ENCODE results near the gene NHS.

The NHS gene

DNA sequence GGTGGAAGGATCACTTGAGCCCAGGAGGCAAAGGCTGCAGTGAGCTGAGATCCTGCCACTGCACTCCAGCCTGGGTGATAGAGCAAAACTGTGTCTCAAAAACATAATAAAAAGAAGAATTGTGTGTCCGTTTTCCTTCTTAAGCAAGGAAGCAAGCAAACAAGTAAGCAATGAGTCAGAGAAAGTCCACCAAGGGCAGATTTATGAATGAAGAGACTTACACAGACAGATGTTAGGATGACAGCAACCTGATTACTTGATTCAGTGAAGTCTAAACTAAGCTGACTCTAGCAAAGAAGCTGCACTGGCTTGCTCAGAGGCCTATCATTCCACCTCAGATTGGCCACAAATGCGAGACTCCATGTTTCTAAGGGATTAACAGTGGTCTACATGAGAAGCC lies 328.2 kb downstream of the NHS start:
- TF ChIP-seq, protein P1, sequence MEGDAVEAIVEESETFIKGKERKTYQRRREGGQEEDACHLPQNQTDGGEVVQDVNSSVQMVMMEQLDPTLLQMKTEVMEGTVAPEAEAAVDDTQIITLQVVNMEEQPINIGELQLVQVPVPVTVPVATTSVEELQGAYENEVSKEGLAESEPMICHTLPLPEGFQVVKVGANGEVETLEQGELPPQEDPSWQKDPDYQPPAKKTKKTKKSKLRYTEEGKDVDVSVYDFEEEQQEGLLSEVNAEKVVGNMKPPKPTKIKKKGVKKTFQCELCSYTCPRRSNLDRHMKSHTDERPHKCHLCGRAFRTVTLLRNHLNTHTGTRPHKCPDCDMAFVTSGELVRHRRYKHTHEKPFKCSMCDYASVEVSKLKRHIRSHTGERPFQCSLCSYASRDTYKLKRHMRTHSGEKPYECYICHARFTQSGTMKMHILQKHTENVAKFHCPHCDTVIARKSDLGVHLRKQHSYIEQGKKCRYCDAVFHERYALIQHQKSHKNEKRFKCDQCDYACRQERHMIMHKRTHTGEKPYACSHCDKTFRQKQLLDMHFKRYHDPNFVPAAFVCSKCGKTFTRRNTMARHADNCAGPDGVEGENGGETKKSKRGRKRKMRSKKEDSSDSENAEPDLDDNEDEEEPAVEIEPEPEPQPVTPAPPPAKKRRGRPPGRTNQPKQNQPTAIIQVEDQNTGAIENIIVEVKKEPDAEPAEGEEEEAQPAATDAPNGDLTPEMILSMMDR (IDR thresholded peaks at IDR 0.05; ENCODE audit: low read depth, low read length) = no peak
- no peak overlapping the region for H3K4me3 ChIP-seq (ENCODE audit: low read depth, low read length)

DNA sequence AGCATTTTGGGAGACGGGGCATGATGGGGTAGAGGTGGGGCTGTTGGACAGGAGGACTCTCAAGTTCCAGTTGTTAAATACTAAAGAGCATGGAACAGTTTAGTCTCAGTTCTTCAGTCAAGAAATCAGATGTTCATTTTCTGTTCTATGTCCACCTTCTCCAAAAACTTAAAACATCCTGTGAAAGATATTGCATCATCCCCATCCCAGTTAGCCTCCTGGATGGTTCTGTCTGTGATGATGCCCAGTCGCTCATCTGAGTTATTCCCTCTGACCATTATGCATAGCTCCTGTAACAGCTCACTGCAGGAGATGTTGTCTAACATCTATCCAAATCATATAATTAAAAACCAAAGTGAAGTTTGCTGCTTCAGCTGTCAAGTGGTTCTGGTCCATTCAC lies 330.2 kb downstream of the NHS start:
- TF ChIP-seq, protein P1 (IDR thresholded peaks at IDR 0.05; ENCODE audit: low read depth, low read length) = no peak
- no peak overlapping the region for H3K4me3 ChIP-seq (ENCODE audit: low read depth, low read length)

DNA sequence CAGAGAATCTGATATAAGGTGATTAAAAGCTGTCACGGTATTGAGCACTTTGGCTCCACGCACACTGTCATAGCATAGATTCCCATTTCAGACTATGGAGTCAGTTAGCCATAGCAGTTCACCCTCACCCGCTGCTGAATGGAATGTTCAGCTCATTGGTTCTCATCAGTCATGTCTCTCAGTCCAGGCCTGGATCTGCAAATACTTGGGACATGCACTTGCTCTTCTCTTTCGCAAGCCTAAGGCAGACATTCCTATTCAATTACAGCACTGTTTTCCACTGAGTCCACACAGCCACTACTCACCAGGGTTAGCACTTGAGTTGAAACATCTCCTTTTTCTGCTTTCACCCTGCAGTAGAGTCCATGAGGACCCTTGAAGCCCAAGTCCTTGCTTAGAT lies 331.7 kb downstream of the NHS start:
- TF ChIP-seq, protein P1 (IDR thresholded peaks at IDR 0.05; ENCODE audit: low read depth, low read length) = no peak
- H3K4me3 ChIP-seq (ENCODE audit: low read depth, low read length) = no peak overlapping the region

GRCh38 chrX:17707731-17708130 lies 332.7 kb downstream of the NHS start:
- H3K4me3 ChIP-seq (ENCODE audit: low read depth, low read length) = no peak overlapping the region
- TF ChIP-seq, protein P1 (IDR thresholded peaks at IDR 0.05; ENCODE audit: low read depth, low read length) = no peak

- H3K4me3 ChIP-seq (ENCODE audit: low read depth, low read length) = no peak overlapping the region
- TF ChIP-seq, protein P1 (IDR thresholded peaks at IDR 0.05; ENCODE audit: low read depth, low read length) = no peak
Observed at GRCh38 chrX:17710871-17711301, 335.9 kb downstream of the NHS start.

- TF ChIP-seq, protein P1 (IDR thresholded peaks at IDR 0.05; ENCODE audit: low read depth, low read length) = no peak
- no peak overlapping the region for H3K4me3 ChIP-seq (ENCODE audit: low read depth, low read length)
Observed at GRCh38 chrX:17713288-17713687, 338.3 kb downstream of the NHS start.

- H3K4me3 ChIP-seq (ENCODE audit: low read depth, low read length) = no peak overlapping the region
- TF ChIP-seq, protein P1 (IDR thresholded peaks at IDR 0.05; ENCODE audit: low read depth, low read length) = no peak
Observed at GRCh38 chrX:17718649-17719165, 343.7 kb downstream of the NHS start.

All from WI38 (cell line).